ENCODE data around the gene APCDD1L. TPM values are rescaled to one million over a fixed set of nuclear protein-coding genes. Genes with fewer than 3 reads are reported as not detected.
A peak's percentile ranks its signal among the peaks of the same experiment; 100 is the strongest.

The APCDD1L gene
- total RNA-seq, 6 experiments from 2014 or later: 14.5 to 43.3 (median 34.9) TPM

DNA sequence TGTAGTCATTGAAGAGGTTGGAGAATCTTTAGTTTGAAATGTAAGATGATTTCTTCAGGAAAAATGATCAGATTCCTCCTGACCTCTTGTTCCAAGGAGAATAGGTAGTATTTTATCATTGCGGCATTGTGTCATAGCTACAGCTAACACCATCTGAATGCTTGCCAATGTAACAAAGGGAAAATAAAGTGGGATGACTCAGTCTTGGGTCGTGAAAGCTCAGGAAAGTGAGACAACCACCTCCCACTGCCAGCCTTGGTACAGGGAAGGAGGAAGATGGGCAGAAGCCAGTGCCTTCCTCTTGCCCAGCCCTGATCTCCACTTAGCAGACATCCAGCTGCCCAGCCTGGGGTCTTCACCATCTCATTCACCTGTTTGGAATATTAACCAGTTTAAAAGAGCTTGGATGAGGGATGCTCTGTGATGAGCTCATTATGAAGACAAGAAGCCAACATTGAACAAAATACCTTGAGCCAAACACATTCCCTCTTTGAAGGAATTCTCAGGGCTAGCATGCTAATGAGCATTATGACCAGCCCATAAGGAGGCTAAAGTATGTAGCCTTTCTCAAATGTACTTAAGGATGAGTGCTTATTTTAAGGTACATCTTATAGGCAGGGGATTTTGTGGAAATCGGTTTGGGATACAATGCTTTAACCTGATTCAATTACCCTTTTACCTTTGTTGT lies 40.0 kb upstream of the APCDD1L start:
- peak; percentile 91 for DNase-seq
- Mint-ChIP-seq H3K27me3 (ENCODE audit: insufficient read depth) (peaks cover 1% of the 10 kb centered on the region), H3K4me1 (ENCODE audit: low read depth) (peaks cover 73% of the 10 kb centered on the region), H3K27ac (peak overlapping the region; percentile 76), H3K36me3 (ENCODE audit: low read depth) (peaks cover 22% of the 10 kb centered on the region; the same call in 1 of the 2 replicates), H3K9me3 (no peaks in the 10 kb centered on the region), H3K4me3 (no peak overlapping the region; the same call in 1 of the 2 replicates)
- TF ChIP-seq, protein P1, sequence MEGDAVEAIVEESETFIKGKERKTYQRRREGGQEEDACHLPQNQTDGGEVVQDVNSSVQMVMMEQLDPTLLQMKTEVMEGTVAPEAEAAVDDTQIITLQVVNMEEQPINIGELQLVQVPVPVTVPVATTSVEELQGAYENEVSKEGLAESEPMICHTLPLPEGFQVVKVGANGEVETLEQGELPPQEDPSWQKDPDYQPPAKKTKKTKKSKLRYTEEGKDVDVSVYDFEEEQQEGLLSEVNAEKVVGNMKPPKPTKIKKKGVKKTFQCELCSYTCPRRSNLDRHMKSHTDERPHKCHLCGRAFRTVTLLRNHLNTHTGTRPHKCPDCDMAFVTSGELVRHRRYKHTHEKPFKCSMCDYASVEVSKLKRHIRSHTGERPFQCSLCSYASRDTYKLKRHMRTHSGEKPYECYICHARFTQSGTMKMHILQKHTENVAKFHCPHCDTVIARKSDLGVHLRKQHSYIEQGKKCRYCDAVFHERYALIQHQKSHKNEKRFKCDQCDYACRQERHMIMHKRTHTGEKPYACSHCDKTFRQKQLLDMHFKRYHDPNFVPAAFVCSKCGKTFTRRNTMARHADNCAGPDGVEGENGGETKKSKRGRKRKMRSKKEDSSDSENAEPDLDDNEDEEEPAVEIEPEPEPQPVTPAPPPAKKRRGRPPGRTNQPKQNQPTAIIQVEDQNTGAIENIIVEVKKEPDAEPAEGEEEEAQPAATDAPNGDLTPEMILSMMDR (IDR thresholded peaks at IDR 0.05): no peak

DNA sequence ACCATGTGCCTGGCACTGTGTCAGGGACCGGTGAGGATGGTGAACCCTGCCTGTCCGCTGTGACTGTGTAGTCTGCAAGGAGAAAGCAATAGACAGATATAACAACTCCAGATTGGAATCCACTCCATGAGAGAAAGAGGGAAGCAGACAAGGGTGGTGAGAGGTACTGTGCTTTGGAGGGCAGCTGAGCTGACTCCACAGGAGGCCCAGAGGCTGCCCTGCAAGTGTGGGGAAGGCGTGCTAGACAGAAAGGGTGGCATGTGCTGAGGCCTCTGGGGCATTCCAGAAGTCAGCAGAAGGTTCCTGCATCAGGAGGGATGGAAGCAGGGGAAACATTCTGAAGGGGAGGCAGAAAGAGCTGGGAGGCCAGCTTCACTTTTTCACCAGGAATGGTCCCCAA lies 39.3 kb upstream of the APCDD1L start:
- Mint-ChIP-seq H3K4me1 (ENCODE audit: low read depth) (peaks cover 80% of the 10 kb centered on the region), H3K4me3 (no peak overlapping the region; the same call in 1 of the 2 replicates), H3K9me3 (no peaks in the 10 kb centered on the region), H3K27me3 (ENCODE audit: insufficient read depth) (peaks cover 1% of the 10 kb centered on the region), H3K36me3 (ENCODE audit: low read depth) (peaks cover 23% of the 10 kb centered on the region; the same call in 1 of the 2 replicates), H3K27ac (peak overlapping the region; percentile 76)
- TF ChIP-seq, protein P1 (IDR thresholded peaks at IDR 0.05): no peak
- DNase-seq: no peak

DNA sequence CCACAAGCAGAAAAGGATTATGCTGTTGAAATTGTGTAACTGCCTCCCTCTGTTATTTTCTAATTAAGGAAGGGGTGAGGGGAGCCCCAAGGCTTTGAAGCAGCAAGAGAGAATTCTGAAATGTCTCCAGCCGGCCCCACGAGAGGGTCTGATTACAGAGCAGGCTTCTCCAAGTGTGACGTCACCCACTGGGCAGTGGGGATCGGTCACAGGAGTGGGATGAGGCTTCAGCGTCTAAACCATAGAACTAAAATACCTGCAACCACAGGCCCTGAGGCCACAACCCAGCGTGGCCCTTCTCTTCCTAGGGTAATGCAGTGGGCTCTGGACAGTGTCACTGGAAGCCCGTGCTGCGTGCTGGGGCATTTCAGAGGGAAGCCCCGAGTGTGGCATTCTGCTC lies 38.6 kb upstream of the APCDD1L start:
- peaks cover 87% of the 10 kb centered on the region for H3K4me1 Mint-ChIP-seq (ENCODE audit: low read depth)
- no peak overlapping the region for H3K4me3 Mint-ChIP-seq
- H3K27me3 Mint-ChIP-seq (ENCODE audit: insufficient read depth): peaks cover 1% of the 10 kb centered on the region
- TF ChIP-seq, protein P1 (IDR thresholded peaks at IDR 0.05): no peak
- H3K9me3 Mint-ChIP-seq: no peaks in the 10 kb centered on the region
- peak overlapping the region; percentile 76 for H3K27ac Mint-ChIP-seq
- H3K36me3 Mint-ChIP-seq (ENCODE audit: low read depth): peaks cover 23% of the 10 kb centered on the region; the same call in 1 of the 2 replicates
- peak; percentile 24 for DNase-seq

DNA sequence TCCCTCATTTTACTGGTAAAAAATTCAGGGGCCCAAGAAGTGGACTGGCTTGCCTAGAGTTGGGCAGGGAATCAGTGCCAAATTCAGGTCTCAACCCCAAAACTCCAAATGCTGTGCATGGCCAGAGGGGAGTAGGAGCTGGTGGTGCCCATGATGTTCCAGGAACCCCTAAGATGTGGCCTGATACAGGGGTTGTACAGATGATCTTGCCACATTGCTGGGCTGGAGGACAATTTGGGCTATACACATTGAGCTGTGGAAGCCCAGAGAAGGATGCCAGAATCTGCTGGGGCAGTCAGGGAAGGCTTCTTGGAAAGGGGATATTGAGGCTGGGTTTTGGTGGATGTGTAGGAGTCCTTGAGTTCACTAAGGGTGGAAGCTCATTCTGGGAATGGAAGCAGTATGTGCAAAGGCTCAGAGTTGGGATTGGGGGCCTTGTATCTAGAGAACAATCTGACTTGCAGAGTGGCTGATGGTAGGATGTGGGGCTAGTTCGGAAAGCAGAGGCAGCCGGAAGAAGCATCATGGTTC lies 38.0 kb upstream of the APCDD1L start:
- Mint-ChIP-seq H3K36me3 (ENCODE audit: low read depth) (peaks cover 23% of the 10 kb centered on the region; the same call in 1 of the 2 replicates), H3K4me3 (no peak overlapping the region), H3K4me1 (ENCODE audit: low read depth) (peaks cover 93% of the 10 kb centered on the region)

DNA sequence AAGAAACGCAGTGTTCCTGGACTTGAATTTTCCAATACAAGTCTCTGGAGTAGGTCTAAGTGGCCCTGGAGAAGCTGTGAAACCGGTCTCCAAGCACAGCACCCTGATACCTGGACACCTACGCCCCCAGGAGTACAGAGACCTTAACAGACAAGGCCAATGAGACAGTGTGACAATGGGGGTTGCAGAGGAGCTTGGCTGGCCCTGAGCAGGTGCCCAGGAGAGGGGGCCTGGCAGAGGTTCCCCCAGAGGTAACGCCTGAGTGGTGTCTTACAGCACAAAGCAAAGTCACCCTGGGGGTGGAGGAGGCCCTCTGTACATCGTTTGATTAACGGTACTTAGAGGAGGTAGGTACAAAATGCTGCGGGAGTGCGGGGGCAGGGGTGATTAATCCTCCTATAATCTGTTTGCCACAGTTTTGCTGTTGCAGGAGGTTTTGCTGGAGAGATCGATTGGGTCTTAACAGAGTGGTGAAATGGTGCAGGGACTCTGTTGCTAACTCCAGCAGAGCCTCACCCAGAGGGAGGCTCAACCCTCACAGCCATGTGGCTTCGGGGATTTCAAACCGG lies 37.3 kb upstream of the APCDD1L start:
- TF ChIP-seq, protein P1 (IDR thresholded peaks at IDR 0.05): no peak
- no peak overlapping the region for H3K27ac Mint-ChIP-seq
- H3K4me1 Mint-ChIP-seq (ENCODE audit: low read depth): peaks cover 95% of the 10 kb centered on the region
- peaks cover 1% of the 10 kb centered on the region for H3K27me3 Mint-ChIP-seq (ENCODE audit: insufficient read depth)
- H3K4me3 Mint-ChIP-seq: no peak overlapping the region
- no peak for DNase-seq
- H3K36me3 Mint-ChIP-seq (ENCODE audit: low read depth): peaks cover 21% of the 10 kb centered on the region; the same call in 1 of the 2 replicates
- H3K9me3 Mint-ChIP-seq: no peaks in the 10 kb centered on the region

More for the DNA sequence above, 38.0 kb upstream of the APCDD1L start:
- no peaks in the 10 kb centered on the region for H3K9me3 Mint-ChIP-seq
- TF ChIP-seq, protein P1 (IDR thresholded peaks at IDR 0.05): no peak
- H3K27ac Mint-ChIP-seq: peak overlapping the region; percentile 76
- H3K27me3 Mint-ChIP-seq (ENCODE audit: insufficient read depth): peaks cover 1% of the 10 kb centered on the region
- DNase-seq: no peak
